Fibroblast of skin of left biceps (primary cell): ENCODE results near the gene ADRM1.

Source experiments
- DNase-seq, 2 experiments: peaks; one replicate each; pipeline ENCODE4 v3.0.0-alpha.2; 2013; ENCODE audit warnings: low read depth in 2 of 2

ADRM1 gene

DNA sequence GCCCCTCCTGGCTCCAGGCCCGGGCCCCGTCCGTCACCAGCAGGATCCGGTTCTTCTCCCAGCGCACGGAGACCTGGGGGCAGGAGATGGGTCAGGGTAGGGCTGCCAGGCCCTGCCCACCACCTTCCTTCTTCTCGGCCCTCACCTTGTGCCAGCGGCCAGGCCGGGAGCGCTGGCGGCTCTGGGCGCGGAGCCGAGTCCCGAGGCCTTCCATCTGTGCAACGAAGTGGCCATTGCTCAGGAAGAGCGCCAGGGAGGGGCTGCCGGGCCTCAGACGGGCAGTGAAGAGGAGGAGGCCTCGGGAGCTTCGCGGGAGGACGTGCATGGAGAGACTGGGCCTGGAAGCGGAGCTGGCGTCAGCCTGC lies 7.9 kb downstream of the ADRM1 start:
- no peak for DNase-seq

DNA sequence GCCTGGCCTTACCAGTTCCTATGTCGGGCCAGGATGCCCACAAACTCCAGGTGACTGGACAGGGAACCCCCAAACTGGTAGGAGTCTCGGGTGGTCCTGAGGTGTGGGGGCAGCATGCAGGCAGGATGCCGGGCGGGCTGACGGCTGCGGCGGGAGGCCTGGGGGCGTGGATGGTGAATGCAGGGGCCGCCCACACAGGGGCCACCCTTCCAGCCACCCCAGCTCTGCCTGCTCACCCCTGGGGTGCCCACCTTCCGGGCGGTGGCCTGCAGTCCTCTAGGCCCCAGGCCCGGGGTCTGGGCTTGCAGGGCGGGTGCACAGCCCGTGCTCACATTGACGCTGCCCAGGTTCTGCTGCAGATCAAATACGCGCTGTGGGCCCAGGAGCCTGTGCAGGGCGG lies 8.4 kb downstream of the ADRM1 start:
- no peak for DNase-seq

DNA sequence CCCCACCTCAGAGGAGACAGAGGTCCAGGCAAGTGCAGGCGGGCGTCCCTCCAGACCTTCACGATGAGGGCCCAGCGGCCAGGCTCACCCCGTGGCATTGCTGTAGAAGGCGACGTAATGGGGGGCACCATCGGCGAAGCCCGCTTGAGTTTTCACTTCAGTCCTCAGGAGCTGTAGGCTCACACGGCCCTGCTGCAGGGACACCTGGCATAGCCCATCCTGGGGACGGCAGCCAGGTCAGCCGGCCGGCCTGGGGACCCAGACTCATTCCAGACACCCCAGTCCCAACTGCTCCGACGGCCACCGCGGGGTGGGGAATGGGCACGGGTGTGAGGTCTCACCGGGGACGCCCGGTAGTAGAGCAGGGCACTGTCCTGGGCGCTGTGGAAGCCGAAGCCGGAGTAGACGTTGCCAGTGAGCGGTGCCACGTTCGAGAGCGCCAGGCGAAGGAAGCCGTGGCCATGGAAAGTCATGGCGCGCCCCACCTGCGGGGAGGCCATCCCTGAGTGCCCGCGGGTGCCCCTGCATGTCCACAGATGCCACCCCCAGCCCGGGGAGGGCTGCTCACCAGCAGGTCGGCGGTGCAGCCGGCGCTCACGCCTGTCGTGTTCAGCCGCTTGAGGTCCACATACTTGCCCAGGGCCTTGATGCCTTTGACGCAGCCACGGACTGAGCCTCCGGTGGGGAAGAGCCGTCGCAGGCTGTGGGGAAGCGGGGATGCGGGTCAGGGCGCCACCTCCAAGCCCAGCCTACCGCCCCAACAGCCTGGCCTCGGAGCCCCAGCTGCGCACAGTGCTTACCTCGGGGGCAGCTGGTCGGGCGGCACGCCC lies 9.2 kb downstream of the ADRM1 start:
- no peak for DNase-seq

DNA sequence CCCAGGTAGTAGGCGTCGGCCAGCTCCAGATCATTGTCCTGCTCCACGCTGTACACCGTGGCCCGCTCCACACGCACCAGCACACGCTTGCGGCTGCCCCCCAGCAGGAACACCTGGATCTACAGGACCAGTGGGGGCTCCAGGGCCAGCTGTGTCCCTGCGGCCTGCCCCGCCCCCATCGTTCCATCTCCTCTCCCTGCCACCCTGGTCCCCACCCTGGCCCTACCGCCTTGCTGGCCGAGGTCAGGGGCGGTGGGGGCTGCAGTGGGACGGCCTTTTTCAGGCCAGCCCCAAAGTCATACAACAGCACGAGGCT lies 9.8 kb downstream of the ADRM1 start:
- DNase-seq, result no peak

DNA sequence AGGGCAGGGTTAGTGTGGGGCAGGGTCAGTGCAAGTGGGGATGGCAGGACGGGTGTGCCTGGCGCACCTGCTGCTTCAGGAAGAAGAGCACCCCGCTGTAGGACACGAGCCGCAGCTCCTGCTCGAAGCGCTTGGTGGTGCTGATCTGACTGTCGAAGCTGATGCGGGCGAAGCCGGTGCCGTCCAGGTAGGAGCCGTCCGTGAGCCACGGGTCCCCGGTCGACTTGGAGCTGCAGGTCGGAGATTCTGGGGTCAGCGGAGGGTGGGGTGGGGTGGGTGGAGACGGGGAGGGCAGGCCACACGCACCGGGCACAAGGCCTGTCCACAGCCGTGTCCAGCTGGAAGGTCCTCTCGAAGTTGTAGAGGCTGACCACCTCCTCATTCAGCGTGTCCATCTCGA lies 10.2 kb downstream of the ADRM1 start:
- DNase-seq, result no peak

DNA sequence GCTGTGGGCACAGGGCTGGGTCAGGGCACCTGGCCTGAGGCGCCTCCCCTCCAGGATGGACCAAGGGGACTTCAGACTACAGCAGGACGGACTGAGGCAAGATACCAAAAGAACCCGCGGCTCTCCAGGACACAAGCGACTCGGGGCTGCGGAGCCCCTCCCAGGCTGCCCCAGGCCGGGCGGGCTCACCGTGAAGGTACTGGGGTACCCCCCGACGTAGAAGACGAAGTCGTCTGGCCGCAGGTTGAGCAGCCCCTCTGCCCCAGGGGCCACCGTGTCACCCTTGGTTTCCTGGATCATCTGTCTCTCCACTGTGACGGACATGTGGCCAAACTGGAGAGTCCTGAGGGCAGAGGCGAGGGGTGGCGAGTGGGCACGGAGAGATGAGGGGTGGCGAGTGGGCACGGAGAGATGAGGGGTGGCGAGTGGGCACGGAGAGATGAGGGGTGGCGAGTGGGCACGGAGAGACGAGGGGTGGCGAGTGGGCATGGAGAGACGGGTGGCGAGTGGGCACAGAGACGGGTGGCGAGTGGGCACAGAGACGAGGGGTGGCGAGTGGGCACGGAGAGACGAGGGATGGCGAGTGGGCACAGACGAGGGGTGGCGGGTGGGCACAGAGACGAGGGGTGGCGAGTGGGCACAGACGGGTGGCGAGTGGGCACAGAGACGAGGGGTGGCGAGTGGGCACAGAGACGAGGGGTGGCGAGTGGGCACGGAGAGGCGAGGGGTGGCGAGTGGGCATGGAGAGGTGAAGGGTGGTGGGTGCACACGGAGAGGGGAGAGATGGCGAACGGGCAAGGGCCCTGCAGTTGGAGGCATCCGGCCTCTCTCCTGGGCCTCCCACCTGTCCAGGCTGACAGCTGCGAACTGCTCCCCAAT lies 10.9 kb downstream of the ADRM1 start:
- DNase-seq, result no peak

DNA sequence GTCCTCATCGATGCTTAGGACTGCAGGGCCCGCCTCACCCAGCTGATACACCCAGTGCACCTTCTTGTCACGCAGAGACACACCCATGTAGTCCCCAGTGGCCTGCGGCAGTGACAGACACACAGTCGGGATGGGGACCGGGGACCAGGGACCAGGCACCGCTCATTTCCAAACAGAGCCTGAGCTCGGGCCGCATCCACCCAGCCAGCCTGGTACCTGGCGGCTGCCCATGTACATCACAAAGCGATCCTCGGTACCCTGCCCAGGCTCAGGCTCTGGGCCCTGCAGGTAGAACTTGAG lies 11.5 kb downstream of the ADRM1 start:
- no peak for DNase-seq

DNA sequence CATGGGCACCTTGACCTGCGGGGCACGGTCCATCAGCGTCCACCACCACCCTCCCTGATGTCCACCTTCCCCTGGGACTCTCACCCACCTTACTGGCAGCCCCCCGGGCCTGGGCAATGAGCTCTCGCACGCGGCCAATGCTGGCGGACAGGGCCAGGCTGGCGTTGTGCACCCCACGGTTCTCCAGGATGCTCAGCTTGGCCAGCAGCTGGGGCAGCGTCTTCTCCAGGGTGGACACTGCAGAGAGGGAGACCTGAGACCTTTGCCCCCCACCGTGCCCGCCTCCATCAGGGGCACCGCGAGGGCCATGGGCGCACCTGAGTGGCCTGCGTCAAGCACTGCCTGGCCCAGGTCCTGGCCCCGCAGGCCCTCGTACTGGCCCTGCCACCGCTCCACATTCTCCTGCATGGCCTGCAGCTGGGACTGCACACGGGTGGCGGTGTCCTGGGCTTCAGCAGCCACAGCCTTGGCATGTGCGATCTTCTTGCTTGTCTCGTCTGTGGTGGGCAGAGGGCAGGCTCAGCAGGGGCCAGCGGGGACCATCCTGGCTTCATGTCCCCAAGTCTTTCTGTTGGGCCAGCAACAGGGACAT lies 12.0 kb downstream of the ADRM1 start:
- no peak for DNase-seq

DNA sequence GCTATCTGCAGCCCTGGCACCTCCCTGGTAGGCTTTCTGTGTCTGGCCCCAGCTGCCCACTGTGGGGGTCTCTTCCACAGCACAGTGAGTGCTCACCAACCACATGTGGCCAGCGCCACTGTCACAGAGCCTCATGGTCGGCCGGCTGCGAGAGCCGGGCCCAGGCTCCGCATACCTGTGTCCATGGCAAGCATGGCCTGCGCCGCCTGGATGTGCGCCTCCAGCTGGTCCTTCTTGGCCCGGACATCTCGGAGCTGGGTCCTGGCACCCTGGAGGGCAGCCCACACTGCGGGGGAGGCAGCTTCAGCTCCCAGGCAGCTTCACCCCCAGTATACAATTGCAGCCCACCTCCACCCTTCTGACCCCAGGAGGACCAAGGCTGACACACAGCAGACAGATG lies 13.0 kb downstream of the ADRM1 start:
- no peak for DNase-seq

DNA sequence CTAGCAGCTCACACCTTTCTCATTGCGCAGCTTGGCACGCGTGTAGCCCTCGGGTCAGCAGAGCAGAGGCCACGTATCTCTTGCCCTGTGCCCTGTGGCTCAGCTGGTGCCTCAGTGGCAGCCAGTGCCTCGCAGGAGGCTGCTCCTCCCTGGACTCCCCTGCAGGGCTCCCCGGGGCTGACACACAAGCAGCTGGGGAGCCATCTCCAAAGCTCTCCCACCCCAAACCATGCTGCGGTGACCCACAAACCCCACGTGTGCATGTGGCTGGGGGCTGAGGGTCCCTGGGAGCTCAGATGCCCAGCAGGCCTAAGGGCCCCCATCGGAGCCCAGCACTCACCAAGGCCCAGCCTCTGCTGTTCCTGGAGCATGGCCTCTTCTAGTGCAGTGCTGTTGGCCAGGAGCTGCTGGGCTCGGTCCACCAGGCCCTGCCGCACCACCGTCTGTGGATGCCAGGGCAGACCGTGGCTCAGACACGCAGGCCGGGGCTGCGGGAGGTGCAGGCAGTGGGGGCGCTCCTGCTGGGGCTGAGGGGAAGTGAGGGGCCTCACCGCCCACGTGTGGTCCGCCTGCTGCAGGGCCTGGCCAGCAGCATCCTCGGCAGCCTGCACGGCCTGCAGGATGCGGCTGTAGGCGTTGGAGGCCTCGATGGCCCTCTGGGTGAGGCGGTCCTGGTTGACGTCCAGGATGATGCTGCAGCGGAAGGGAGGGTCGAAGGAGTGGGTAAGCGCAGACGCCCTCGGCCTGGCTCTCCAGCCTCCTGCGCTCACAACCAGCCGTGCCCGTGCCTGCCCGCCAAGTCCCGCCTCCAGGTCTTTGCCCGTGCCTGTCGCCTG lies 13.8 kb downstream of the ADRM1 start:
- no peak for DNase-seq

DNA sequence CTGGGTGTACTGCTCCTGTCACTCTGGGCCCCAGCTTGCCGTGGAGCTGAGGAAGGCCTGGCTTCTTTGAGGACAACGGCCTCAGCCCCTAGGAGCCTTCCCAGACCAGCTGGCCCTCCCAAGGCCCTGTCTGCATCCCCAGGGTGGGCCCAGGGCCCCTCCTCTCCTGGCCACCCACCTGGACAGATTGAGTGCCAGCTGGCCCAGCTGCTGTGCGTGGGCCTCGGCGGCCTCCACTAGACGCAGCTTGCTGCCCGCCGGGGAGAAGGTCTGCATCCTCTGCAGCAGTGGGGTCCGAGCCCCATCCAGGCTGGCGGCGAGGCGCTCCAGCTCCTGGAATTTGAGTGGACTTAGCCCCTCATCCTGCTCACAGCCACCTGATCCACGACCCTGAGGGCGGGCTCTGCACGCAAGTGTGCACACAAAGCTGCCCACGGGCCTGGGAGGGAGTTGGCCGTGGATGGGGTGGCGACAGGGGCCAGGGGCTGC lies 14.4 kb downstream of the ADRM1 start:
- DNase-seq, result no peak

DNA sequence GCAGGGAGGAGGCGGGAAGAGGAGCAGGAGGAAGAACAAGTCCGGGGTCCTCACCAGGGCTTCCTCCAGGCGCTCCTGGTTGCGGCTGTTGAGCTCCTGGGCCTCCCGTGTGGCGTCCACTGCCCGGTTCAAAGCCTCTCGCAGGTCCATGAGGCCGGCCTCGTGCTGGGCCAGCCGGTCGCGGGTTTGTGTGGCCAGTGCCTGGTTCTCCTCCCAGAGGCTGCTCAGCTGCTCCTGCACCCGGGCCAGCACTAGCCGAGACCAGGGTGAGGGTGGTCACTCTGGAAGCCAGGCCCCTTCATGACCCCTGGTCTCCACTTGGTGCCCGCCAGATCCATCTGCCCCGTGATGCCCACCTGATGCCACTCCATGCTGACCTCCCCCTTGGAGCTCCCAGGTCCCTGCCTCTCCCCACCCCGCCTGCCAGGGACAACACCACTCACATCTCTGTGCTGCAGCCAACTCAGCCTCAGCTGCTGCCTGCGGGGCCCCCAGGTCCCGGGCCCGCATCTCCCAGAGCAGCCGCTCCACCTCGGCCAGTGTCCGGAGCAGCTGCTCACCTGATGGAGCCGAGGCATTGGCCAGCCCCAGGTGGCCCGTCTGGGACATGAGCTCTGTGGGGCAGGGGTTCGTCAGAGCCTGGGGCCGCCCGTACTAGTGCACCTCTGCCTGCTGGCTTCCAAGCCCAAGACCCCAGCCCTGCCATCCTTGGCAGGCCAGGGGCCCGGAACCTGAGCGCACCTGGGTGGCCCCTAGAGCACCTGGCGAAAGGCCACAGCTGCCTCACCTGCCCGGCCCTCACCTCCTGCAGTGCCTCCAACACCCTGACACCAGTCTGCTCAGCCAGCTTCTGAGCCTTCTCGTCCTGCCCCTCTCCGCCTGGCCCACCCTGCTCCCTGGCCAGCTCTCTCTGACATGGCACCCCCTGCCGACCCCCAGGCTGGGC lies 15.9 kb downstream of the ADRM1 start:
- DNase-seq, result no peak

DNA sequence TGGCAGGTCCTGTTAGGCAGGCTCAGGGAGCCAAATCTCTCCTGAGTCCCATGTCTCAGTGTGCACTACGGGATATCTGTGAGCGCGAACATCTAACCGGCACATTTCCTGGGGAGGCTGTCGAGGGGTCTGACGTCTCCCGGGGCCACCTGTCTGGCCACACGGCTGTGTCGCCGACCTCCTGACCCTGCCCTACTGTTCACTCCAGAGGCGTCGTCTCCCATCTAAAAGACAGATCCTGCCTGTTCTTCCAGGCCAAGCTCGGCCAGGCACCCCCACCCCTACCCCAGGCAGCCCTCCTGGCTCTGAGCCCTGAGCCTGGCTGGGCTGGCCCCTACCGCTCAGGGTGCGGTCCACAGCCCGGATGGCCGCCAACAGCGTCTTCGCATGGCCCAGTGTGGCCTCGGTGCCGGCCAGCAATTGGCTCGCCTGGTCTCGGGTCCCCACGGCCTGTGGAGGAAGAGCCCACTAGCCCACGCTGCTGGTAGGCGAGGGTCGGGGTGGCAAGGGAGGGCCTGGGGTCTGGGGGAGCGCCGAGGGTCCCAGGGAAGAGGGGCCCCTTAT lies 16.6 kb downstream of the ADRM1 start:
- no peak for DNase-seq

DNA sequence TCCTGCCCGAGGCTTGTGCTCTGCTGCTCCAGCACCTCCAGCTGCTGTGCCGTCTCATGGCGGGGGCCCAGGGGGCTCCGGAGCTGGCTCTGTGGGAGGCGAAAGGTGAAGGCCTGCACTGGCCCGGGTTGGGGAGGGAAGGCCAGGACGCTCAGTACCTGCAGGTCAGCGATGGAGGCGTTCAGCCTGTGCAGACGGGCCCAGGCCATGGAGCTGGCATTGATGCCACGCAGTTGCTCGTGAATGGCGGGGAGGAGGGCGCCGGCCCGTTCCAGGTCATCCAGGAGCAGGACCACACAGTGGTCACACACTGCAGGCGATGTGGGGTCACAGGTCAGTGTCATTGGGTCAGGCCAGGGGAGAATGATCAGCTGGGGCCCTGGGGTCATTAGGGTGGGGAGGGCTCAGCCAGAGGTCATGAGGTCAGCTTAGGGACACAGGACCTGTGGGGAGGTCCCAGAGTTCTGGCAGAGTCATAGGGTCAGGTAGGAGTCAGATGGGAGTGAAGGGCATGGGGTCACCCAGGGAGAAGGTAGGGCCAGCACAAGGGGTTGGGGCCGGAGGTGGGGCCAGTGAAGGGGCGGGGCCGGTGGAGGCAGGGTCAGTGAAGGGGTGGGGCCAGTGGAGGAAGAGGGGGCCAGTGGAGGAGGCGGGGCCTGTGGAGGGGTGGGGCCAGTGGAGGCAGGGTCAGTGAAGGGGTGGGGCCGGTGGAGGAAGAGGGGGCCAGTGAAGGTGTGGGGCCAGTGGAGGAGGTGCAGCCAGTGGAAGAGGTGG lies 18.0 kb downstream of the ADRM1 start:
- DNase-seq, result no peak

DNA sequence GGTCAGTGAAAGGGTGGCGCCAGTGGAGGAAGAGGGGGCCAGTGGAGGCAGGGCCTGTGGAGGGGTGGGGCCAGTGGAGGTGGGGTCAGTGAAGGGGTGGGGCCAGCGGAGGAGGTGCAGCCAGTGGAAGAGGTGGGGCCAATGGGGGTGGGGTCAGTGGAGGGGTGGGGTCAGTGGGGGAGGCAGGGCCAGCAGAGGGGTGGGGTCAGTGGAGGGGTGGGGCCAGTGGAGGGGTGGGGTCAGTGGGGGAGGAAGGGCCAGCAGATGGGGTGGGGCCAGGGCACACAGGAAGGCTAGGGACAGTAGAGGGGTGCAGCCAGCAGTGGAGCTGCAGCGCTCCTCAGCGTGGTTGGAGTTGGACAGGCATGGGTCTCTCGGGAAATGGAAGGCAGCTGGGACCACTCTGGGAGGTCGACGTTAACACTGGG lies 18.7 kb downstream of the ADRM1 start:
- no peak for DNase-seq

DNA sequence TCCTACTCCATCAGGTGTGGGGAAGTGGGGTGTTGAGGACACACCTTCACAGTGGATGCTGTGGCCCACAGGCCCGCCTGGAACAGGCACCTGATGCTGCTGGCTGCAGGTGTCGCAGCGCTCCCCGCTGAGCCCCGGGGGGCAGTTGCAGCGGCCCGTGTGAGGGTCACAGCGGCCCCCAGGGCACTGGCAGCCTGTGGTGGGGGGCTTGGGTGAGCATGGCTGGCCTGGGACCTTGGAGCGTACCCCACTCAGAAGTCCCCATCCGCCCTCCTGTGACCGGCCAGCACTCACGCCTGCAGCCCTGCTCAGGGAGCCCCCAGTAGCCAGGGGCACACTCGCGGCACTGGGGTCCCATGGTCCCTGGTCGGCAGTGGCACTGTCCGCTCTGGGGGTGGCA lies 19.2 kb downstream of the ADRM1 start:
- no peak for DNase-seq

DNA sequence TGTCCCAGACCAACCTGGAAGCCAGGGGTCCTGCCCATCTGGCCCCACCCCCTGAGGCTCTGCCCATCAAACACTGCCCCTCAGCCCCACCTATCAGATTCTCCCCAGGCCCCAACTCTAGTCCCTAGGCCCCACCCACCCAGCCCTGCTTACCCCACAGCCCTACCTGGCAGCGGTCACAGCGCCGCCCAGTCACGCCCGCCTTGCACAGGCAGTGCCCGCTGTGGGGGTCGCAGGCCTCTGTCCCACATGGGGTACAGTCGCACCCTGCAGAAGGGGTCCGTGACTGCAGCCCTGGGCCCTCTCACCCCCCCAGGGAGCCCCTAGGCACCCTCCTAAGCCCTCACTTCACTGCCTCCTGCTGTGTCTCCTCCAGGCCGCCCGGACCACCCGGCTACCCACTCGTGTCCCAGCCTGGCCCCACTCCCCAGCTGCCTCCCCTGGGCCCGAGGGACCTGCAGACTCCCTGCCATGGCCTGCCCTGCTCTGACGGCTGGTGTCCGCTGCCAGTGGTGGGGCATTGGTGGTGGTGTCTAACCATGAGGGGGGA lies 19.8 kb downstream of the ADRM1 start:
- DNase-seq, result no peak

DNA sequence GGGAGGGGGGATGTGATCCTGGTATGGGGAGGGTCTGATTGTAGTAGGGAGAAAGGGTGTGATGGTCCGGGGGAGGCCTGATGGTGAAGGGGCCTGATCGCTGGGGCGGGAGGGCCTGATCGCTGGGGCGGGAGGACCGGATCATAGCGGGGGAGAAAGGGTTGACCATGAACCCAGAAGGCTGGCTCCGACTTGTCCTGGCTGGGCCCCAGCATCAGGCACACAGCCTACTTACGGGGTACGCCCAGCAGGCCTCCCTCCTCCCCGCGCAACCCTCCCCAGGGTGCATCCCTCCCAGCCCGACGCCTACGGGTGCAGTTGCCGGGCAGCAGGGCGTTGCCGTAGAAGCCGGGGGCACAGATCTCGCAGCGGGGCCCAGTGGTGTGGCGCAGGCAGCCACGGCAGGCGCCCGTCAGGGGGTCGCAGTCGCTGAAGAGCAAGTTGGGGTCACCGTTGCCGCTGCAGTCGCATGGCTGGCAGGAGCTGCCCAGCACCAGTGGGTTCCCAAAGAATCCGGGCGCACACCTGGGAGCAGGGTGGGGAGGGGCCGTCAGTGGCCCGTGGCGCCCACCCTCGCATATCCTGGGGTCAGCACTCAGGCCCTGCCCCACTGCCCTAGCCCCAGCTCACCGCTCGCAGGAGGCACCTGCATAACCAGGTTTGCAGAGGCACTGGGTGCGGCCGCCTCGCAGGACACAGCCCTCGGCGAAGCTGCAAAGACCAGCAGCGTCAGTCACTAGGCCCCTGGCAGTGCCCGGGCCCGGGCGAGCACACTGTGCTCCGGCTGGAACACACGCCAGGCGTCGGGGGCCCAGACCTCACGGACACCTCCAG lies 20.6 kb downstream of the ADRM1 start:
- no peak for DNase-seq
